Naive thymus-derived CD8-positive, alpha-beta T cell (primary cell): ENCODE data around the gene ETF1. TPM values are rescaled to one million over a fixed set of nuclear protein-coding genes. Genes with fewer than 3 reads are reported as not detected.

Experiments used
- ATAC-seq, 2 donors: fragments of 150-1000 bp; cut with Tn5 transposase in 1 of 2; sonication (Bioruptor Pico), chemical (Tn5 transposase) in 1 of 2; 1 replicate in 1 of 2; 2 replicates in 1 of 2; pipeline ENCODE4 v1.10.0; 2021; ENCODE audit warnings: mild to moderate bottlenecking in 2 of 2, moderate library complexity in 2 of 2
- POLR2A ChIA-PET: fragments of 350-600 bp; sonication (Branson Sonifier 250); formaldehyde crosslinking; loops from one replicate; lab custom pipeline; 2021; ENCODE audit warnings: antibody characterized with exemption; lab: Charles Lee
- DNase-seq, 10 donors: peaks; one replicate each; pipeline versions ENCODE4 v3.0.0 to v3.0.0-alpha.2; 2020 to 2022
- H3K27ac Mint-ChIP-seq, 10 donors: one replicate each; pipeline ENCODE4 v1.8.0; 2020 to 2022; ENCODE audit warnings: mild to moderate bottlenecking in 10 of 10, mixed read lengths in 10 of 10, moderate library complexity in 4 of 10, inconsistent platforms in 1 of 10
- H3K27me3 Mint-ChIP-seq, 5 donors: one replicate each; pipeline ENCODE4 v1.8.0; 2021 to 2022; ENCODE audit warnings: mixed read lengths in 5 of 5
- H3K36me3 Mint-ChIP-seq, 3 donors: one replicate each; pipeline ENCODE4 v1.8.0; 2020 to 2022; ENCODE audit warnings: mixed read lengths in 3 of 3, mild to moderate bottlenecking in 2 of 3, inconsistent platforms in 1 of 3
- H3K4me1 Mint-ChIP-seq, 4 donors: one replicate each; pipeline ENCODE4 v1.8.0; 2021 to 2022; ENCODE audit warnings: mixed read lengths in 4 of 4
- H3K4me3 Mint-ChIP-seq, 10 donors: one replicate each; pipeline ENCODE4 v1.8.0; 2020 to 2022; ENCODE audit warnings: mild to moderate bottlenecking in 10 of 10, mixed read lengths in 10 of 10, moderate library complexity in 6 of 10, inconsistent platforms in 1 of 10
- H3K9me3 Mint-ChIP-seq, 9 donors: one replicate each; pipeline ENCODE4 v1.8.0; 2020 to 2022; ENCODE audit warnings: mixed read lengths in 9 of 9, mild to moderate bottlenecking in 3 of 9, inconsistent platforms in 1 of 9, moderate library complexity in 1 of 9
- polyA plus RNA-seq, 3 donors: library from polyadenylated mRNA; unstranded; fragments of 300-500 nt; fragmentation: Illumina TruSeq; gene quantifications; one replicate each; pipeline ENCODE4 v1.2.3, GENCODE V29; 2021
- total RNA-seq, 8 experiments: library from RNA in 2 of 8; stranded (reverse) in 2 of 8; gene quantifications; one replicate each; pipeline ENCODE4 v1.2.3 and lab custom pipeline; 2021 to 2026

The ETF1 gene
- total and polyA plus RNA-seq, 5 experiments from 2014 or later: 21.5 to 49.0 (median 27.5) TPM

DNA sequence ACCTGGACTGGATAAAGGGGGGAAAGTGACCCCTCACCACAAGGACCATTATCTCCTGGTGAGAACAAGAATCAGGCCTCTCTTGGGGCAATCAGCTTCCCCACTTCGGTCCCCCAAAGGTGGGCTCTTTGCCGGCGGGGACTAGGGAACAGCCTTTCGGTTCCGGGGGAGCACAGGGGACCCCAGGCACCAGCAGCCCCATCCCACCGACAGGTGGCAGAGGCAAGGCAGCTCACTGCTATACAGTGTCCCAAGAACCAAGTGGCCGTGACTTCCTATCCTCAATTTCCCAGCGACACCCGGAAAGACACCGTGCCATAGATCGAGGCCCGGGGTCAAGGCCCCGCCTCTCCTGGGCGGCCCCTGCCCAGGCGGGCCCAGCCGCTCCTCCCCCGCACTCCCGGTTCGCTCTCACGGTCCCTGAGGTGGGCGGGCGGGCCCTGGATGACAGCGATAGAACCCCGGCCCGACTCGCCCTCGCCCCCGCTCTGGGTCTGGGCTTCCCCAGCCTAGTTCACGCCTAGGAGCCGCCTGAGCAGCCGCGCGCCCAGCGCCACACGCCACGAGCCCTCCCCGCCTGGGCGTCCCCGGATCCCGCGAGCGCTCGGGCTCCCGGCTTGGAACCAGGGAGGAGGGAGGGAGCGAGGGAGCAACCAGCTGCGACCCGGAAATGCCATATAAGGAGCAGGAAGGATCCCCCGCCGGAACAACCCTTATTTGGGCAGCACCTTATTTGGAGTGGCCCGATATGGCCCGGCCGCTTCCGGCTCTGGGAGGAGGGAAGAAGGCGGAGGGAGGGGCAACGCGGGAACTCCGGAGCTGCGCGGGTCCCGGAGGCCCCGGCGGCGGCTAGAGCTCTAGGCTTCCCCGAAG, 78.4 kb downstream of the ETF1 start:
- Mint-ChIP-seq H3K27ac (peak overlapping the region; percentile 60 to 97 (median 95)), H3K36me3 (peaks cover 0 to 21% (median 6%) of the 10 kb centered on the region in 3 donors), H3K4me1 (peaks cover 30 to 48% (median 43%) of the 10 kb centered on the region in 4 donors)

DNA sequence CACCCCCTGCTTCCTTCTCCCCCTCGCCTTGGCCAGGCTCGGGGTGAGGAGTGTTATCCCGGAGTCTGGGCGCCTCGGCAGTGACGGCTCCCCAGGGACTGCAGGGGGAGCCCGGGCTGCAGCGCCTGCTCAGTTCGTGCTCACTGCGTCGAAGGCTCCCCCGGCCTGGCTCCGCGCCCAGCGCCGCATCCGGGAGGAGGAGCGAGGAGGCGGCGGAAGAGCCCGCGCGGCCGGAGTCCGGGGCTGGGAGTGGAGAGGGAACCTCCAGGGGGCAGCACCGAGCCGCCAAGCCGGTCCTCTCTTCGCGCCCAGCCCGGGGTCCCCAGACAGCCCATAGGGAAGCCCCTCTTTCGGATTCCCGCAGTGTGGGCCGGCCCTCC, 79.0 kb downstream of the ETF1 start:
- POLR2A ChIA-PET: interaction anchor here (0.6 to 3.4 kb wide), 8 partner anchors 11 to 112 kb away, joined by 5 to 21 read pairs (median 12); partner anchors contain the start of genes HSPA9 and KDM3B
- H3K4me1 Mint-ChIP-seq: peaks cover 33 to 54% (median 49%) of the 10 kb centered on the region in 4 donors
- ATAC-seq: peak; percentile 51 to 57
- H3K27ac Mint-ChIP-seq: peak overlapping the region in 9 of 10 donors; percentile 76 to 97 (median 95)
- peak; percentile 86 to 98 (median 94) for DNase-seq
- H3K27me3 Mint-ChIP-seq: no peaks in the 10 kb centered on the region
- H3K9me3 Mint-ChIP-seq: no peaks in the 10 kb centered on the region
- H3K36me3 Mint-ChIP-seq: peaks cover 0 to 21% (median 6%) of the 10 kb centered on the region in 3 donors
- peak overlapping the region; percentile 84 to 95 (median 90) for H3K4me3 Mint-ChIP-seq

More for the DNA sequence above, 78.4 kb downstream of the ETF1 start:
- Mint-ChIP-seq H3K27me3 (no peaks in the 10 kb centered on the region), H3K9me3 (no peaks in the 10 kb centered on the region), H3K4me3 (peak overlapping the region; percentile 84 to 95 (median 90))
- POLR2A ChIA-PET: interaction anchor here (0.6 to 3.4 kb wide), 17 partner anchors 9 to 1937 kb away, joined by 3 to 21 read pairs (median 8); partner anchors contain the start of genes ANKHD1, ETF1, FAM53C and HSPA9
- DNase-seq (peak; percentile 85 to 100 (median 96)), ATAC-seq (peak; percentile 68 to 74)

DNA sequence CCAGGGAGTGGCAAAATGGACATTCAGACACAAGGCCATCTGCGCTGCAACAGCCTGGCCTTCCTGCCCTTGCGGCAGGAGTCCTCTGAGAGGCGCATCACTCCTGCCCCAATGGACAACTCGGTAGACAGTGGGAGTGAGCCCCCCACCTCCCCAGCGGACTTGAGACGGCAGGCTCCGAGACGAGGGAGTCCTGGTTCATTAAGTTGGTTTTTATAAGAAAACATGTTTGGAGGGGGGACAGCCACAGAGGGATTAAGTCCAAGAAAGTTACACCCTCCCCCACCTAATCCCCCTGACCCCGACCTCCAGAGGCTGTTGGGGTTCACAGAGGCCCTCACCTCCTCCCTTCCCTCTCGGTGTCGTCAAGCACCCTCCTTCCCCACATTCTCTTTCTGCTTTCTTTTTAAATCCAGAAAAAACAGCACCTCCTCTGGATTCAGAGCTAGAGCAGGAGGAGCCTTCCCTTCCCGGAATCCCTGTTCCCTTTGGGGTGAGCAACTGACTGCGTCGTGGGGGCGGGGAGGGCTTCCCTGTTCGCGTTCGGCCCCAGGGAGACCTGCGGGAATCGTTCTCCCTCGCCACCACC, 79.5 kb downstream of the ETF1 start:
- peaks cover 0 to 19% (median 6%) of the 10 kb centered on the region in 3 donors for H3K36me3 Mint-ChIP-seq
- peak overlapping the region; percentile 68 to 97 (median 92) for H3K27ac Mint-ChIP-seq
- peaks cover 37 to 57% (median 51%) of the 10 kb centered on the region in 4 donors for H3K4me1 Mint-ChIP-seq
- H3K27me3 Mint-ChIP-seq: no peaks in the 10 kb centered on the region
- peak overlapping the region; percentile 84 to 95 (median 90) for H3K4me3 Mint-ChIP-seq
- POLR2A ChIA-PET: interaction anchor here (0.6 to 3.4 kb wide), 7 partner anchors 11 to 112 kb away, joined by 3 to 21 read pairs (median 12); partner anchors contain the start of gene HSPA9
- ATAC-seq (no peak), DNase-seq (peak in 1 of 10 donors; percentile 63)
- no peaks in the 10 kb centered on the region for H3K9me3 Mint-ChIP-seq

DNA sequence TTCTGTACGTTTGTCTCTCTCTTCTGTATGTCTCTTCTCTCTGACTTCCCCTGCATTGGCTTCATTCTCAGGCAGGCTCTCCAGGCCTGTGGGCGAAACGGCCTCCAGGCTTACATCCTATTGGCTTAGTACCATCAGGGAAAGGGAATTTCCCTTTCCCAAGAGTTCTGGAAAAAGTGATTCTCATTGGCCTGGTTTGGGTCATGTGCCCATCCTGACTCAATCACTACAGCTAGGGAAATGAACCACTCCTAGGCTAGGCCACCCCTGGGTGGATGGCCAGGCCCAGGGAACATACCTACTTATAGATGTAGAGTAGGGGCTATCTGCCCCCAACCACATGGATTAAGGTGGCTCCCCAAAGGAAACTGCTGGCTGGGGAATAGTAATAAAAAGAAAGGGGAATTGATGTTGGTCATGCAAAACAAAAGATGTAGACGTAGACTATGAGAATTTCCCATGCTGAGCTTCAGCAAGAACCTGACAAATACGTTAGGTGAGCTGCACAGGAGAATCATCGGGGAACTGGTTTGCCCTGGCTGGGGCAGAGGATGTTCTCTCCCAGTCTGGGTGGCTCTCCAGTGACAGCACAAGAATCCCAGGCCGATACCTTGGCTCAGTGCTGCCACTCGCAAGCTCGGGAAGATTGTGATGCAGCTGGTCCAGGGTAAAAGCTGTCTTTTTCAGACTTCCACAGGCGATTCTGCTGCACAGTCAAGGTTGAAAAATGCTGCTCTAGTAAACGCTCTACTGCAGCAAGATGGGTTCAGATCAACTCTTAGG, 81.5 kb downstream of the ETF1 start:
- H3K4me3 Mint-ChIP-seq: peak overlapping the region in 2 of 10 donors; percentile 10 to 20
- H3K9me3 Mint-ChIP-seq: no peaks in the 10 kb centered on the region
- H3K27ac Mint-ChIP-seq: peak overlapping the region in 8 of 10 donors; percentile 18 to 85 (median 71)
- ATAC-seq: no peak
- no peaks in the 10 kb centered on the region for H3K36me3 Mint-ChIP-seq
- peaks cover 23 to 48% (median 44%) of the 10 kb centered on the region in 4 donors for H3K4me1 Mint-ChIP-seq
- POLR2A ChIA-PET: interaction anchor here (1.4 kb wide), 1 partner anchor 82 kb away, joined by 3 read pairs; no protein-coding TSS in a partner anchor
- DNase-seq: peak in 1 of 10 donors; percentile 43
- H3K27me3 Mint-ChIP-seq: no peaks in the 10 kb centered on the region

DNA sequence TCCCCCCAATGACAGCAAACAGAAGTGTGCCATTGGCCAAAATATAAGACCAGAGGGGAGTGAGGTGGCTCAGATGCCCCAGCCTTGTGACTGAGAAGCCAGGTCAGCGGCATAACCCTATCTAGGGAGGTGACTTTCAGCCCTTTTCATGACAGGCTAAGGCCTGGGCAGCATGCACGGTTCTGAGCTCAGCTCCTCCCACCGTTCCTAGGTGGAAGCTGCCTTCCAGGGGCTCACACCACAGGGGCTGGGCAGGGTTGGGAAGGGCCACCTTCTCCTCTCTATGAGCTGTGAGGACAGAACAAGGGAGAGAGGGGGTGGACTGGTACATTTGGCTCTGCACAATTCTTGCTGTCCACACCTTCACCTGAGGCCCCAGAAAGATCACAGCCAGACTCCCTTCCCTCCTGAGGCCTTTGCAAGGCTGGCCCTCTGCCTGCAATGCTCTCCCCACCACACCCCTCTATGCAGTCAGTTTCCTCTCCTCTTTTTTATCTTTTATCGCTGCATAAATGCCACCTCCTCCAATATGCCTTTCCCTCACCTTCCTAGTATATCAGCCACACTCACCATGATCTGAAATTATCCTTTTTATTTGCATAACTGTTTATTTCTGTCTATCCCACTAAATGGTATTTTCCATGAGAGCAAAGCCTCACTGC, 82.9 kb downstream of the ETF1 start:
- H3K36me3 Mint-ChIP-seq: no peaks in the 10 kb centered on the region
- H3K9me3 Mint-ChIP-seq: no peaks in the 10 kb centered on the region
- H3K27ac Mint-ChIP-seq: peak overlapping the region; percentile 57 to 99 (median 98)
- H3K4me1 Mint-ChIP-seq: peaks cover 22 to 45% (median 42%) of the 10 kb centered on the region in 4 donors
- POLR2A ChIA-PET: interaction anchor here (2.1 kb wide), 1 partner anchor 83 kb away, joined by 7 read pairs; the partner anchor contains the start of gene ETF1
- H3K27me3 Mint-ChIP-seq: no peaks in the 10 kb centered on the region
- peak overlapping the region in 9 of 10 donors; percentile 13 to 83 (median 55) for H3K4me3 Mint-ChIP-seq
- ATAC-seq (no peak), DNase-seq (peak in 1 of 10 donors; percentile 26)

DNA sequence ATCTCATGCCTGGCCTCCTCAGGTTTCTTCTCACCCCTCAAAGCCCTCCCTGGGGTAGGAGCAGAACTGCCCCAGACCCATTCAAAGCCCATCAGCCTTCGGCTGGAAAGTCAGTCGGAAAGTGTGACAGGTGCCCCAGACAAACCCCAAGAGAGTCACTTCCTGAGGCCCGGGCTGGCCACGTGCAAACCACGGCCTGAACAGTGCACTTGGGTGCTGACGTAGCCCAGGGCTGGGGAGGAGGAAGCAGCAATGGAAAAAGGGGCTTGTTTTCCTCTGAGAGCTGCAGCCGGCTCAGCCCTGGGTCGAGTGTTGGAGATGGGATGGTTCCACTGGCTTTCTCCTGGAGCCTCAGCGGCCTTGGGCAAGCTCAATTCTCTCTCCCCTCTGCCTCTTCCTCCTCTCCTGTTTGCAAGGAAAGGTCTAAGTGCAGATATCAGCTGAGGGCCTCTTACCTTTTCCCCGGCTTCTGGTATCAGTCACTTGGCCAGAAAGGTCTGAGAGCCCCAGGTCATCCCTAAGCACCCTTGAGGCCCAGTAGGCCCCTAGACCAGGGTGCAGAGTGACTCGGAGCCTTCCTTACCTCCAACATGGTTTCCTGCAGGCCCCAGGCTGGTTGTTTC, 83.6 kb downstream of the ETF1 start:
- Mint-ChIP-seq H3K27me3 (no peaks in the 10 kb centered on the region), H3K9me3 (no peaks in the 10 kb centered on the region), H3K27ac (peak overlapping the region; percentile 94 to 99 (median 98)), H3K36me3 (no peaks in the 10 kb centered on the region), H3K4me1 (peaks cover 22 to 45% (median 42%) of the 10 kb centered on the region in 4 donors), H3K4me3 (peak overlapping the region; percentile 6 to 87 (median 78))
- POLR2A ChIA-PET: interaction anchor here (0.6 to 2.1 kb wide), 2 partner anchors 84 to 93 kb away, joined by 3 to 7 read pairs; partner anchors contain the start of gene ETF1
- DNase-seq (peak; percentile 58 to 91 (median 74)), ATAC-seq (peak; percentile 67 to 69)

DNA sequence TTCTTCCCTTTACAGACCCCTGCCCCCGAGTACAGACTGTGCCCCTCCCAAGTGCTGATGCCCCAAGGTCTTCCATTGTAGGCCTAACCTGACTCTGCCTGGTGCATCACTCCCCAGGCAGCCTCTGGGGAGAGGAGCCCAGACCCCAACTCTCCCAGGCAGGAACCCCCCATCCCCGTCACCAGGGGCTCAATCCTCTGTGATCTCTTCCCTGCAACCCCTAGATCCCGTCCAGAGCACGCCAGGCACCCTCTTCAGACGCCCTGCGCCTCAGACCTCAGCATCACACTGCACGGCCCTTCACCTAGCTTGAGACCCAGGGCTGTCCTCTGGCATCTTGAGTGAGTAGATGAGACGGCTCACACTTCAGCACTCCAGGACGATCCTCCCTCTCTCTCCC, 84.2 kb downstream of the ETF1 start:
- H3K9me3 Mint-ChIP-seq: no peaks in the 10 kb centered on the region
- no peaks in the 10 kb centered on the region for H3K27me3 Mint-ChIP-seq
- H3K27ac Mint-ChIP-seq: peak overlapping the region; percentile 94 to 99 (median 98)
- peak overlapping the region in 9 of 10 donors; percentile 16 to 87 (median 80) for H3K4me3 Mint-ChIP-seq
- H3K36me3 Mint-ChIP-seq: no peaks in the 10 kb centered on the region
- DNase-seq (no peak), ATAC-seq (peak in 1 of 2 donors; percentile 13)
- POLR2A ChIA-PET: interaction anchor here (0.6 to 2.1 kb wide), 4 partner anchors 84 to 121 kb away, joined by 3 to 7 read pairs (median 3); partner anchors contain the start of genes ETF1, FAM53C and KDM3B
- peaks cover 22 to 45% (median 42%) of the 10 kb centered on the region in 4 donors for H3K4me1 Mint-ChIP-seq

DNA sequence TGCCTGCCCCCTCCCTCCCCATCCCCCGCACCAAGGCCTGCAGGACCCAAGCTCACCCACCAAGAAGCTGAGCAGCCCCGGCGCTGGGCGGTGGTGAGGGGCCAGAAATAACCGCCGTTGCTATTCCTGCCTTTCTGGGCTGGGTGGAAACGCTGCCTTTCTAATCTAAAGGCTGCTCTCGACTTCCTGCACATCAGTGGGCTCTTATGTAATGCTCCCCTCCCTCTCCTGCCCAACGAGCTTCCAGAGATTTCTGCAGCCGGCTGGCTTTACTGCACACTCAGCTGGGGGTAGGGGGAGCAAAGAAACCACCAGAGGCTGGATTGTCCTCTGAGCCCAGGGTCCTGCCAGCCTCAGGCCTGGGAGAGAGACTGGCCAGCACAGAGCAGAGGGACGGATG, 84.7 kb downstream of the ETF1 start:
- DNase-seq (no peak), ATAC-seq (no peak)
- H3K27me3 Mint-ChIP-seq: no peaks in the 10 kb centered on the region
- H3K27ac Mint-ChIP-seq: peak overlapping the region in 9 of 10 donors; percentile 94 to 99 (median 98)
- peaks cover 22 to 44% (median 40%) of the 10 kb centered on the region in 4 donors for H3K4me1 Mint-ChIP-seq
- no peaks in the 10 kb centered on the region for H3K9me3 Mint-ChIP-seq
- peak overlapping the region in 7 of 10 donors; percentile 0 to 82 (median 65) for H3K4me3 Mint-ChIP-seq
- H3K36me3 Mint-ChIP-seq: no peaks in the 10 kb centered on the region
- POLR2A ChIA-PET: interaction anchor here (0.7 to 2.1 kb wide), 3 partner anchors 85 to 121 kb away, joined by 3 to 7 read pairs (median 3); partner anchors contain the start of genes ETF1, FAM53C and KDM3B

DNA sequence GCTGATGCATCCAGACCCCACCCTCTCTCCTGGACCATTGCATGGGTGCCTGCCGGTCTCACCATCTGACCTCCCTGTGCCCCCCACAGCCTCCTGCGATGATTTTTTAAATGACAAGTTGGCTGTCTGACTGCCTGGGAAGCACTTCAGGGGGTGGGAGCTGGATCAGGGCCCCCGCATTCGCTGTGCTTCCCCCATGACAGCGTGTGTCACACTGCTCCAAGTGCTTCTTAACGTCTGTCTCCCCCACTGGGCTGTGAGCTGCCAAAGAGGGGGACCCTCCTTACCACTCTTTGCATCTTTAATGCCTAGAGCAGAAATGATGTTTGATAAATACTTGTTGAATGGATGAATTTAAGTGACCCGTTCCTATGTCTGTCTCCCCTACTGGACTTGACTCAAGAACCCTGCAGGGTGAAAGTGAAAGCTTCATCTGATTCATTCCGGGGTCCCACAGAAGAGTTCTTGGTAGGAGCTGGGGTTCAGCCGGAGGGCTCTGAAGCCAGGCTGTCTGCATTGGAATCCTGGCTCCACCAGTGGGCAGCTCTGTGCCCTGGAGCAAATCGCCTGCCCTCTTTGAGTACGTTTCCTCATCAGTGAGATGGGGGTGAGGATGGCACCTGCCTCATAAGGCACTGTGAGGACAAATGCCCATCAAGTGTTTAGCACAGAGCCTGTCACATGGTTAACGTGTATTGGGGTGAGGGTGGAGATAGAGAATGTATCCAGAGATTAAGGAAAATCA, 85.3 kb downstream of the ETF1 start:
- POLR2A ChIA-PET: interaction anchor here (0.7 to 1.1 kb wide), 3 partner anchors 29 to 105 kb away, joined by 3 read pairs; partner anchors contain the start of gene KDM3B
- Mint-ChIP-seq H3K27ac (peak overlapping the region; percentile 27 to 99 (median 82)), H3K27me3 (no peaks in the 10 kb centered on the region), H3K9me3 (no peaks in the 10 kb centered on the region), H3K4me1 (peaks cover 22 to 44% (median 38%) of the 10 kb centered on the region in 4 donors), H3K4me3 (peak overlapping the region in 8 of 10 donors; percentile 0 to 81 (median 67)), H3K36me3 (no peaks in the 10 kb centered on the region)
- peak in 1 of 10 donors; percentile 50 for DNase-seq
- no peak for ATAC-seq
